Measurements from ENCODE around the gene ATP8B3.
"Not testable (repeated sequence)": the region's sequence is repeated elsewhere in the genome, so short reads cannot be mapped to it uniquely, and the experiment has no call there.

ATP8B3 gene

GRCh38 chr19:1799695-1800342 is 12.3 kb downstream of the ATP8B3 start:
- POLR2A ChIA-PET: no interaction called here
- CTCF ChIA-PET: interaction anchor here (0.6 to 7.0 kb wide), 4 partner anchors 26 to 146 kb away, joined by 3 to 49 read pairs (median 4); no protein-coding TSS in a partner anchor
- TF ChIP-seq ZNF2 (tag by site-specific recombination; IDR thresholded peaks at IDR 0.05) (no peak), CTCF (tag by site-specific recombination; IDR thresholded peaks at IDR 0.05) (no peak), MEIS1 (CRISPR knock-in tag; IDR thresholded peaks at IDR 0.05; ENCODE audit: borderline replicate concordance) (no peak), ZSCAN5A (tag by site-specific recombination; IDR thresholded peaks at IDR 0.05) (no peak), BCL11B (tag by site-specific recombination; IDR thresholded peaks at IDR 0.05; ENCODE audit: low read depth) (no peak), SCRT1 (tag by site-specific recombination; IDR thresholded peaks at IDR 0.05; ENCODE audit: borderline replicate concordance) (no peak)
- Histone ChIP-seq H3K4me3 (ENCODE audit: low read depth, low read length) (no peak overlapping the region), H3K36me3 (ENCODE audit: control insufficient read depth in 2 of 2, insufficient read depth in 1 of 2, low read length in 2 of 2) (no peaks in the 10 kb centered on the region), H3K9me3 (ENCODE audit: control insufficient read depth, insufficient read depth, low read depth, low read length) (no peaks in the 10 kb centered on the region), H3K4me1 (ENCODE audit: control insufficient read depth, insufficient read depth, low read length) (no peaks in the 10 kb centered on the region), H3K27ac (ENCODE audit: extremely low read depth, low read depth, low read length) (no peak overlapping the region)

- POLR2A ChIA-PET; H3K4me1 ChIP-seq (ENCODE audit: control insufficient read depth, insufficient read depth, low read length); H3K4me3 ChIP-seq (ENCODE audit: low read depth, low read length); H3K27ac ChIP-seq (ENCODE audit: extremely low read depth, low read depth, low read length); H3K9me3 ChIP-seq (ENCODE audit: control insufficient read depth, insufficient read depth, low read depth, low read length); H3K36me3 ChIP-seq (ENCODE audit: control insufficient read depth in 2 of 2, insufficient read depth in 1 of 2, low read length in 2 of 2): not testable (repeated sequence)
- CTCF ChIA-PET: interaction anchor here (0.8 to 7.0 kb wide), 6 partner anchors 12 to 156 kb away, joined by 3 to 49 read pairs (median 5); no protein-coding TSS in a partner anchor
- TF ChIP-seq, protein P1, sequence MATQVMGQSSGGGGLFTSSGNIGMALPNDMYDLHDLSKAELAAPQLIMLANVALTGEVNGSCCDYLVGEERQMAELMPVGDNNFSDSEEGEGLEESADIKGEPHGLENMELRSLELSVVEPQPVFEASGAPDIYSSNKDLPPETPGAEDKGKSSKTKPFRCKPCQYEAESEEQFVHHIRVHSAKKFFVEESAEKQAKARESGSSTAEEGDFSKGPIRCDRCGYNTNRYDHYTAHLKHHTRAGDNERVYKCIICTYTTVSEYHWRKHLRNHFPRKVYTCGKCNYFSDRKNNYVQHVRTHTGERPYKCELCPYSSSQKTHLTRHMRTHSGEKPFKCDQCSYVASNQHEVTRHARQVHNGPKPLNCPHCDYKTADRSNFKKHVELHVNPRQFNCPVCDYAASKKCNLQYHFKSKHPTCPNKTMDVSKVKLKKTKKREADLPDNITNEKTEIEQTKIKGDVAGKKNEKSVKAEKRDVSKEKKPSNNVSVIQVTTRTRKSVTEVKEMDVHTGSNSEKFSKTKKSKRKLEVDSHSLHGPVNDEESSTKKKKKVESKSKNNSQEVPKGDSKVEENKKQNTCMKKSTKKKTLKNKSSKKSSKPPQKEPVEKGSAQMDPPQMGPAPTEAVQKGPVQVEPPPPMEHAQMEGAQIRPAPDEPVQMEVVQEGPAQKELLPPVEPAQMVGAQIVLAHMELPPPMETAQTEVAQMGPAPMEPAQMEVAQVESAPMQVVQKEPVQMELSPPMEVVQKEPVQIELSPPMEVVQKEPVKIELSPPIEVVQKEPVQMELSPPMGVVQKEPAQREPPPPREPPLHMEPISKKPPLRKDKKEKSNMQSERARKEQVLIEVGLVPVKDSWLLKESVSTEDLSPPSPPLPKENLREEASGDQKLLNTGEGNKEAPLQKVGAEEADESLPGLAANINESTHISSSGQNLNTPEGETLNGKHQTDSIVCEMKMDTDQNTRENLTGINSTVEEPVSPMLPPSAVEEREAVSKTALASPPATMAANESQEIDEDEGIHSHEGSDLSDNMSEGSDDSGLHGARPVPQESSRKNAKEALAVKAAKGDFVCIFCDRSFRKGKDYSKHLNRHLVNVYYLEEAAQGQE (tag by site-specific recombination; IDR thresholded peaks at IDR 0.05): peak; percentile 60
- TF ChIP-seq ZNF138 (tag by site-specific recombination; IDR thresholded peaks at IDR 0.05; ENCODE audit: borderline replicate concordance) (0 out of 2 replicates have a peak, but pooled peaks have one; percentile 38), GLI2 (tag by site-specific recombination; IDR thresholded peaks at IDR 0.05; ENCODE audit: borderline replicate concordance, low read depth) (peak; percentile 63; the same call in 1 of the 2 replicates), ZNF555 (tag by site-specific recombination; conservative IDR thresholded peaks at IDR 0.05) (peak; percentile 73), ZNF426 (tag by site-specific recombination; IDR thresholded peaks at IDR 0.05) (peak; percentile 84), ZBTB11 (tag by site-specific recombination; conservative IDR thresholded peaks at IDR 0.05; ENCODE audit: low read depth) (peak; percentile 77), ZNF404 (tag by site-specific recombination; IDR thresholded peaks at IDR 0.05) (0 out of 2 replicates have a peak, but pooled peaks have one; percentile 9), ZNF560 (tag by site-specific recombination; IDR thresholded peaks at IDR 0.05; ENCODE audit: borderline replicate concordance) (0 out of 2 replicates have a peak, but pooled peaks have one; percentile 30), ZNF202 (tag by site-specific recombination; IDR thresholded peaks at IDR 0.05; ENCODE audit: borderline replicate concordance) (peak; percentile 65; the same call in 1 of the 2 replicates), ZNF140 (tag by site-specific recombination; IDR thresholded peaks at IDR 0.05) (peak; percentile 65; the same call in 1 of the 2 replicates), ZNF654 (tag by site-specific recombination; IDR thresholded peaks at IDR 0.05; ENCODE audit: low read depth) (peak; percentile 34), ZNF266 (tag by site-specific recombination; IDR thresholded peaks at IDR 0.05; ENCODE audit: low read depth) (peak; percentile 41; the same call in 1 of the 2 replicates), ZNF639 (tag by site-specific recombination; IDR thresholded peaks at IDR 0.05) (peak; percentile 58; the same call in 1 of the 2 replicates), ZNF623 (tag by site-specific recombination; IDR thresholded peaks at IDR 0.05) (peak; percentile 73)
- TF ChIP-seq, protein P2, sequence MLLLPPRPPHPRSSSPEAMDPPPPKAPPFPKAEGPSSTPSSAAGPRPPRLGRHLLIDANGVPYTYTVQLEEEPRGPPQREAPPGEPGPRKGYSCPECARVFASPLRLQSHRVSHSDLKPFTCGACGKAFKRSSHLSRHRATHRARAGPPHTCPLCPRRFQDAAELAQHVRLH (tag by site-specific recombination; IDR thresholded peaks at IDR 0.05): 0 out of 2 replicates have a peak, but pooled peaks have one; percentile 34
Observed at GRCh38 chr19:1797313-1797712, 14.8 kb downstream of the ATP8B3 start.

All from HEK293 (cell line).